CD4-positive, alpha-beta T cell (primary cell): ENCODE measurements around the gene XIRP1. TPM values are rescaled to one million over a fixed set of nuclear protein-coding genes. Genes with fewer than 3 reads are reported as not detected.

Source experiments
- ATAC-seq: fragments of 200-7000 bp; cut with Tn5 transposase; one replicate; pipeline ENCODE4 v1.10.0; 2022; ENCODE audit warnings: mild to moderate bottlenecking; ENCODE audit not compliant: poor library complexity
- CTCF ChIA-PET: fragments of 350-600 bp; sonication (Branson Sonifier 250); formaldehyde crosslinking; loops from one replicate; lab custom pipeline; 2021; ENCODE audit warnings: antibody characterized with exemption, inconsistent platforms; lab: Charles Lee
- POLR2A ChIA-PET: fragments of 350-600 bp; sonication (Branson Sonifier 250); formaldehyde crosslinking; loops from one replicate; lab custom pipeline; 2021; ENCODE audit warnings: antibody characterized with exemption, inconsistent platforms; lab: Charles Lee
- DNase-seq, 14 experiments: peaks; one replicate each; pipeline ENCODE4 v3.0.0-alpha.2; 2013 to 2020; ENCODE audit warnings: mixed read lengths in 2 of 14
- H3K27ac ChIP-seq, 2 donors: one replicate each; pipeline versions ENCODE4 v1.5.1 to v1.7.0; 2013; ENCODE audit warnings: low read length in 2 of 2, low read depth in 1 of 2, mild to moderate bottlenecking in 1 of 2
- H3K27me3 ChIP-seq, 2 experiments: 1 replicate in 1 of 2; 2 replicates in 1 of 2; pipeline versions ENCODE4 v1.6.1 to v1.7.0; 2013; ENCODE audit warnings: low read length in 2 of 2, control low read depth in 1 of 2, mild to moderate bottlenecking in 1 of 2, moderate library complexity in 1 of 2; ENCODE audit not compliant: insufficient read depth in 2 of 2, control insufficient read depth in 1 of 2
- H3K36me3 ChIP-seq: one replicate; pipeline ENCODE4 v1.6.1; 2013; ENCODE audit warnings: low read length, control low read depth; ENCODE audit not compliant: insufficient read depth
- H3K4me1 ChIP-seq: one replicate; pipeline ENCODE4 v1.6.1; 2013; ENCODE audit warnings: low read length, control low read depth; ENCODE audit not compliant: insufficient read depth
- H3K4me3 ChIP-seq: one replicate; pipeline ENCODE4 v1.5.1; 2013; ENCODE audit warnings: mild to moderate bottlenecking, low read length, moderate library complexity
- H3K9me3 ChIP-seq, 2 experiments: 1 replicate in 1 of 2; 2 replicates in 1 of 2; pipeline versions ENCODE4 v1.6.1 to v1.7.0; 2013; ENCODE audit warnings: low read length in 2 of 2, mild to moderate bottlenecking in 2 of 2, control low read depth in 1 of 2, moderate library complexity in 1 of 2; ENCODE audit not compliant: control insufficient read depth in 1 of 2, insufficient read depth in 1 of 2
- H3K27ac Mint-ChIP-seq: one replicate; pipeline ENCODE4 v1.8.0; 2020; ENCODE audit warnings: mixed read lengths
- H3K27me3 Mint-ChIP-seq: one replicate; pipeline ENCODE4 v1.8.0; 2021; ENCODE audit warnings: mixed read lengths
- H3K36me3 Mint-ChIP-seq: one replicate; pipeline ENCODE4 v1.8.0; 2021; ENCODE audit warnings: low read depth, mixed read lengths
- H3K4me1 Mint-ChIP-seq: one replicate; pipeline ENCODE4 v1.8.0; 2021; ENCODE audit warnings: low read depth, mixed read lengths
- H3K4me3 Mint-ChIP-seq: one replicate; pipeline ENCODE4 v1.8.0; 2020; ENCODE audit warnings: mild to moderate bottlenecking, mixed read lengths
- H3K9me3 Mint-ChIP-seq: one replicate; pipeline ENCODE4 v1.8.0; 2020; ENCODE audit warnings: mixed read lengths
- CTCF ChIP-seq: fragments of 200-600 bp; IDR thresholded peaks from one replicate; pipeline ENCODE4 v1.8.0; 2022; ENCODE audit warnings: antibody characterized with exemption, mild to moderate bottlenecking
- intact Hi-C, 2 experiments: fragments of 100-400 bp; cut with DNase I in 1 of 2; cut with micrococcal nuclease in 1 of 2; formaldehyde crosslinking; loops; one replicate each; pipeline versions ENCODE4 v1.15.1 to v1.9.0; 2023 to 2025; cut with DNase I, micrococcal nuclease
- total RNA-seq, 174 experiments: library from RNA in 2 of 174; stranded (reverse) in 2 of 174; gene quantifications; one replicate each; pipeline ENCODE4 v1.2.3 and lab custom pipeline; 2021 to 2026

Gene XIRP1
- total RNA-seq, 2 experiments from 2014 or later: not detected

GRCh38 chr3:39149059-39149455, 43.3 kb downstream of the XIRP1 start:
- H3K36me3 Mint-ChIP-seq: peaks cover 64% of the 10 kb centered on the region
- DNase-seq: peak in 2 of 14 experiments; percentile 55 to 66
- no peaks in the 10 kb centered on the region for H3K9me3 Mint-ChIP-seq
- peak overlapping the region; percentile 93 for H3K4me3 Mint-ChIP-seq
- ATAC-seq: no peak
- no peak for TF ChIP-seq CTCF
- no peaks in the 10 kb centered on the region for H3K9me3 ChIP-seq
- peaks cover 4% of the 10 kb centered on the region for H3K27me3 Mint-ChIP-seq
- H3K4me1 Mint-ChIP-seq: peaks cover 80% of the 10 kb centered on the region
- peaks cover 26% of the 10 kb centered on the region for H3K36me3 ChIP-seq
- no peaks in the 10 kb centered on the region for H3K27me3 ChIP-seq
- POLR2A ChIA-PET: interaction anchor here (1.4 kb wide), 1 partner anchor 8 kb away, joined by 3 read pairs; no protein-coding TSS in a partner anchor
- H3K27ac Mint-ChIP-seq: peak overlapping the region; percentile 97
- H3K4me3 ChIP-seq: peak overlapping the region; percentile 10
- CTCF ChIA-PET: no interaction called here
- H3K4me1 ChIP-seq: peaks cover 73% of the 10 kb centered on the region
- H3K27ac ChIP-seq: peak overlapping the region; percentile 64 to 83
- intact Hi-C loops: loop anchor here in 1 of 2 experiments (10.0 kb wide), 1 partner anchor 94 kb away; the partner anchor contains the start of genes SCN11A and WDR48

DNA sequence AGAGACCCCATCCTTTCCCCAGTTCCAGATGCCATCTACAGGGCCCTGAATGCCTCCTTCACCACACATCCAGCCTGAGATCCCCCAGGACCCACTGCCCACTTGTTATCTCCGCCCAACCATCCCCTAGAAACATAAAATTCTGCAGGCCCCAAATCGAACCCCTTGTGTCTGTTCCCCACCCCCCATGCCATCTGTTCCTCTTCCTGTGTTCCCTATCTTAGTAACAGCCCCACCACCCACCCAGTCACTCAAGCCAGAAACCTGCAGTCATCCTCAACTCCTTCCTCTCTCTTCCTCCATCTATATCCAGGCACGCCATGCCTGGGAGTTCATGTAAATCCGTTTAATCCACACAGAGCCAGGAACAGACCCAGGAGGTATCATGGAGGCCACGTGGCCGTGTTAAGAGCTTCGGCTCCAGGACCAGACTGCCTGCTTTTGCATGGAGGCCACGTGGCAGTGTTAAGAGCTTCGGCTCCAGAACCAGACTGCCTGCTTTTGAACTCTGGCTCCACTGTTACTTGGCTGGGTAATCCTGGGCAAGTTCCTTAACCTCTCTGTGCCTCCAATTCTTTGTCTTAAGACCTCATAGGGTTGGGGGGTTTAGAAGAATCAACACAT, 43.8 kb downstream of the XIRP1 start:
- no peaks in the 10 kb centered on the region for H3K9me3 Mint-ChIP-seq
- H3K27me3 Mint-ChIP-seq: peaks cover 4% of the 10 kb centered on the region
- Histone ChIP-seq H3K4me3 (peak overlapping the region; percentile 44), H3K27me3 (no peaks in the 10 kb centered on the region), H3K9me3 (no peaks in the 10 kb centered on the region), H3K36me3 (peaks cover 31% of the 10 kb centered on the region), H3K4me1 (peaks cover 69% of the 10 kb centered on the region), H3K27ac (peak overlapping the region; percentile 64 to 83)
- peak in 1 of 14 experiments; percentile 42 for DNase-seq
- peaks cover 69% of the 10 kb centered on the region for H3K36me3 Mint-ChIP-seq
- ChIA-PET CTCF (no interaction called here), POLR2A (no interaction called here)
- H3K27ac Mint-ChIP-seq: peak overlapping the region; percentile 97
- TF ChIP-seq CTCF: no peak
- intact Hi-C loops: loop anchor here in 1 of 2 experiments (10.0 kb wide), 1 partner anchor 94 kb away; the partner anchor contains the start of genes SCN11A and WDR48
- peaks cover 80% of the 10 kb centered on the region for H3K4me1 Mint-ChIP-seq
- ATAC-seq: no peak
- peak overlapping the region; percentile 93 for H3K4me3 Mint-ChIP-seq

- no peak for TF ChIP-seq CTCF
- Histone ChIP-seq H3K27ac (peak overlapping the region; percentile 64 to 83), H3K9me3 (no peaks in the 10 kb centered on the region), H3K27me3 (no peaks in the 10 kb centered on the region), H3K4me1 (peaks cover 76% of the 10 kb centered on the region), H3K4me3 (peak overlapping the region; percentile 44), H3K36me3 (peaks cover 38% of the 10 kb centered on the region)
- CTCF ChIA-PET: no interaction called here
- Mint-ChIP-seq H3K27me3 (peaks cover 4% of the 10 kb centered on the region), H3K36me3 (peaks cover 76% of the 10 kb centered on the region), H3K9me3 (no peaks in the 10 kb centered on the region), H3K4me3 (peak overlapping the region; percentile 93), H3K27ac (peak overlapping the region; percentile 97), H3K4me1 (peaks cover 82% of the 10 kb centered on the region)
- POLR2A ChIA-PET: interaction anchor here (0.6 to 2.0 kb wide), 6 partner anchors 8 to 825 kb away, joined by 3 to 10 read pairs (median 4); partner anchors contain the start of genes GORASP1, SCN11A, TTC21A and WDR48
- DNase-seq (peak in 8 of 14 experiments; percentile 14 to 84 (median 46)), ATAC-seq (no peak)
- intact Hi-C loops: loop anchor here in 1 of 2 experiments (10.0 kb wide), 1 partner anchor 93 kb away; the partner anchor contains the start of genes SCN11A and WDR48
Measured at GRCh38 chr3:39147711-39148434, 44.5 kb downstream of the XIRP1 start.
